Peyer's patch (tissue), 4 donors: ENCODE measurements around the gene HDC.

Source experiments
- POLR2A ChIP-seq, 2 donors: fragments of 450-650 bp; IDR thresholded peaks; one replicate each; pipeline ENCODE4 v1.5.1; 2017; ENCODE audit warnings: antibody characterized with exemption in 2 of 2, mild to moderate bottlenecking in 2 of 2, moderate library complexity in 2 of 2
- TF ChIP-seq, protein P1 (sequence below), 6 experiments: fragments of 450-650 bp in 4 of 6; fragments of 200-600 bp in 2 of 6; sonication (generic) in 1 of 6; IDR thresholded peaks; one replicate each; pipeline ENCODE4 v1.5.1; 2017 to 2019; ENCODE audit warnings: antibody characterized with exemption in 6 of 6, mild to moderate bottlenecking in 3 of 6, moderate library complexity in 1 of 6

DNA sequence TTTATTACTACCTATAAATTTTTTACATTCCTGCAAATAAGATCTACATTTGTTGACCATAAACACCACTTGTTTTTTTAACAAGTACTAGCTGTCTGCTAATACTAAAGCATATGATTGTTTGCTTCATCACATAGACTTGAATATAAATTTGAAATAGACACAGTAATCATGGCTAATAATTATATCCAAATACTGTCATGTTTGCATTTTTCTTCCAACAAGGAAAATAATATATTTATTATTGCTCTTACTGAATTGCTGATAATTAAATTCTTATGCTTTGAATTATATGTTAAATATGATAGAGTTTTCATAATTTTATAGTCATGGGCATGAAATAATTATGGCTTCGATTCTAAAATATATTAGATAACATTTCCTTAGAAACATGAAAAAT is 40.5 kb downstream of the HDC start:
- no peak for TF ChIP-seq POLR2A (IDR thresholded peaks at IDR 0.05)
- TF ChIP-seq, protein P1, sequence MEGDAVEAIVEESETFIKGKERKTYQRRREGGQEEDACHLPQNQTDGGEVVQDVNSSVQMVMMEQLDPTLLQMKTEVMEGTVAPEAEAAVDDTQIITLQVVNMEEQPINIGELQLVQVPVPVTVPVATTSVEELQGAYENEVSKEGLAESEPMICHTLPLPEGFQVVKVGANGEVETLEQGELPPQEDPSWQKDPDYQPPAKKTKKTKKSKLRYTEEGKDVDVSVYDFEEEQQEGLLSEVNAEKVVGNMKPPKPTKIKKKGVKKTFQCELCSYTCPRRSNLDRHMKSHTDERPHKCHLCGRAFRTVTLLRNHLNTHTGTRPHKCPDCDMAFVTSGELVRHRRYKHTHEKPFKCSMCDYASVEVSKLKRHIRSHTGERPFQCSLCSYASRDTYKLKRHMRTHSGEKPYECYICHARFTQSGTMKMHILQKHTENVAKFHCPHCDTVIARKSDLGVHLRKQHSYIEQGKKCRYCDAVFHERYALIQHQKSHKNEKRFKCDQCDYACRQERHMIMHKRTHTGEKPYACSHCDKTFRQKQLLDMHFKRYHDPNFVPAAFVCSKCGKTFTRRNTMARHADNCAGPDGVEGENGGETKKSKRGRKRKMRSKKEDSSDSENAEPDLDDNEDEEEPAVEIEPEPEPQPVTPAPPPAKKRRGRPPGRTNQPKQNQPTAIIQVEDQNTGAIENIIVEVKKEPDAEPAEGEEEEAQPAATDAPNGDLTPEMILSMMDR (IDR thresholded peaks at IDR 0.05), result no peak
